HFFc6 (cell line): Measurements from ENCODE around the gene WFDC5. TPM values are rescaled to one million over a fixed set of nuclear protein-coding genes. Genes with fewer than 3 reads are reported as not detected.

Experiments used
- DNase-seq: peaks from one replicate; pipeline ENCODE4 v3.0.0-alpha.2; 2018
- H3K27ac Mint-ChIP-seq: 2 replicates; pipeline ENCODE4 v1.8.0; 2020; ENCODE audit warnings: mild to moderate bottlenecking, mixed read lengths
- H3K27me3 Mint-ChIP-seq: 2 replicates; pipeline ENCODE4 v1.8.0; 2021; ENCODE audit warnings: mild to moderate bottlenecking, moderate library complexity, mixed read lengths; ENCODE audit not compliant: insufficient read depth
- H3K36me3 Mint-ChIP-seq: 2 replicates; pipeline ENCODE4 v1.8.0; 2021; ENCODE audit warnings: low read depth, mixed read lengths
- H3K4me1 Mint-ChIP-seq: 2 replicates; pipeline ENCODE4 v1.8.0; 2020; ENCODE audit warnings: low read depth, mixed read lengths
- H3K4me3 Mint-ChIP-seq: 2 replicates; pipeline ENCODE4 v1.8.0; 2020; ENCODE audit warnings: mild to moderate bottlenecking, moderate library complexity, mixed read lengths
- H3K9me3 Mint-ChIP-seq: 2 replicates; pipeline ENCODE4 v1.8.0; 2020; ENCODE audit warnings: mild to moderate bottlenecking, mixed read lengths
- CTCF ChIP-seq: fragments of 200-600 bp; sonication (generic); IDR thresholded peaks from 2 replicates; pipeline ENCODE4 v1.5.0; 2021; ENCODE audit warnings: antibody characterized with exemption, mild to moderate bottlenecking
- total RNA-seq, 6 experiments: library from RNA; stranded (reverse); fragmentation: NEBNext Ultra II Directional; extraction: Animal tissue kit (Norgen Biotek cat#: 25700); gene quantifications; 2 replicates in 1 of 6; 3 replicates in 5 of 6; pipeline ENCODE4 v1.2.3, GENCODE V29; 2021

WFDC5 gene
- total RNA-seq, 6 experiments from 2014 or later, result not detected

- no peak for TF ChIP-seq CTCF
- H3K27me3 Mint-ChIP-seq, result peaks cover 3% of the 10 kb centered on the region
- no peak for DNase-seq
- H3K9me3 Mint-ChIP-seq, result peaks cover 7% of the 10 kb centered on the region
- no peak overlapping the region for H3K4me3 Mint-ChIP-seq
- no peak overlapping the region for H3K27ac Mint-ChIP-seq
- H3K36me3 Mint-ChIP-seq, result peaks cover 26% of the 10 kb centered on the region
- H3K4me1 Mint-ChIP-seq, result peaks cover 43% of the 10 kb centered on the region
Observed at GRCh38 chr20:45072066-45072465, 42.9 kb downstream of the WFDC5 start.

- Mint-ChIP-seq H3K27ac (no peak overlapping the region), H3K4me3 (no peak overlapping the region; the same call in 1 of the 2 replicates), H3K9me3 (peaks cover 7% of the 10 kb centered on the region), H3K4me1 (peaks cover 52% of the 10 kb centered on the region), H3K36me3 (peaks cover 30% of the 10 kb centered on the region), H3K27me3 (peaks cover 3% of the 10 kb centered on the region)
- DNase-seq, result no peak
- TF ChIP-seq CTCF, result no peak
Observed at GRCh38 chr20:45070932-45071632, 43.9 kb downstream of the WFDC5 start.

GRCh38 chr20:45069261-45069660 lies 45.7 kb downstream of the WFDC5 start:
- no peak for DNase-seq
- no peak for TF ChIP-seq CTCF
- Mint-ChIP-seq H3K9me3 (peaks cover 7% of the 10 kb centered on the region), H3K27ac (no peak overlapping the region), H3K4me1 (peaks cover 71% of the 10 kb centered on the region), H3K27me3 (peaks cover 3% of the 10 kb centered on the region), H3K4me3 (no peak overlapping the region), H3K36me3 (peaks cover 43% of the 10 kb centered on the region)

- Mint-ChIP-seq H3K27me3 (peaks cover 3% of the 10 kb centered on the region; the same call in 1 of the 2 replicates), H3K4me1 (peaks cover 78% of the 10 kb centered on the region), H3K9me3 (peaks cover 7% of the 10 kb centered on the region), H3K27ac (peak overlapping the region; percentile 43), H3K4me3 (no peak overlapping the region), H3K36me3 (peaks cover 51% of the 10 kb centered on the region)
- peak; percentile 50 for DNase-seq
- no peak for TF ChIP-seq CTCF
Observed at GRCh38 chr20:45067558-45067957, 47.4 kb downstream of the WFDC5 start.

GRCh38 chr20:45067087-45067486 lies 47.9 kb downstream of the WFDC5 start:
- no peak overlapping the region for H3K4me3 Mint-ChIP-seq
- no peak for TF ChIP-seq CTCF
- no peak for DNase-seq
- peaks cover 81% of the 10 kb centered on the region for H3K4me1 Mint-ChIP-seq
- peaks cover 51% of the 10 kb centered on the region for H3K36me3 Mint-ChIP-seq
- H3K27me3 Mint-ChIP-seq, result peaks cover 3% of the 10 kb centered on the region; the same call in 1 of the 2 replicates
- peak overlapping the region; percentile 43 for H3K27ac Mint-ChIP-seq
- peaks cover 7% of the 10 kb centered on the region for H3K9me3 Mint-ChIP-seq
